SU-DHL-6 (cell line): ENCODE data around the gene CARHSP1.

Experiments
- H2AFZ ChIP-seq: fragments of 200-600 bp; sonication (generic); 2 replicates; pipeline ENCODE4 v1.6.1; 2014; ENCODE audit warnings: low read depth, mild to moderate bottlenecking, moderate library complexity, mixed read lengths, antibody characterized with exemption, low read length; ENCODE audit not compliant: severe bottlenecking
- H3F3A ChIP-seq: fragments of 200-600 bp; shearing (Covaris generic); 2 replicates; pipeline ENCODE4 v1.6.0; 2016; ENCODE audit warnings: antibody characterized with exemption, mild to moderate bottlenecking; ENCODE audit not compliant: insufficient read depth
- H3K27ac ChIP-seq: fragments of 200-600 bp; sonication (generic); 2 replicates; pipeline ENCODE4 v1.5.1; 2016; ENCODE audit warnings: low read depth, mild to moderate bottlenecking, low read length, moderate library complexity, mixed read lengths
- H3K27me3 ChIP-seq: fragments of 200-600 bp; sonication (generic), shearing (Covaris generic); 2 replicates; pipeline ENCODE4 v1.6.0; 2014; ENCODE audit warnings: mild to moderate bottlenecking, low read length
- H3K36me3 ChIP-seq: fragments of 200-600 bp; sonication (generic); 2 replicates; pipeline ENCODE4 v1.6.1; 2014; ENCODE audit warnings: mild to moderate bottlenecking, low read length, mixed read lengths
- H3K4me2 ChIP-seq: fragments of 300-600, 200-600 bp; shearing (Covaris generic), sonication (generic); 2 replicates; pipeline ENCODE4 v1.6.0; 2014; ENCODE audit warnings: low read length, low read depth, mild to moderate bottlenecking; ENCODE audit not compliant: poor library complexity, severe bottlenecking
- H3K4me3 ChIP-seq: fragments of 200-600 bp; sonication (generic); 2 replicates; pipeline ENCODE4 v1.5.1; 2014; ENCODE audit warnings: antibody characterized with exemption, low read length, mild to moderate bottlenecking, mixed read lengths; ENCODE audit not compliant: insufficient read depth, poor library complexity, severe bottlenecking
- H3K79me2 ChIP-seq: fragments of 200-600 bp; sonication (generic); 2 replicates; pipeline ENCODE4 v1.6.1; 2014; ENCODE audit warnings: mild to moderate bottlenecking, low read length, moderate library complexity; ENCODE audit not compliant: insufficient read depth
- H3K9ac ChIP-seq: fragments of 200-600 bp; sonication (generic); 2 replicates; pipeline ENCODE4 v1.7.0; 2014; ENCODE audit warnings: mild to moderate bottlenecking, low read length
- H3K9me2 ChIP-seq: fragments of 200-600 bp; sonication (generic); replicated peaks from 2 replicates; pipeline ENCODE4 v1.6.1; 2014; ENCODE audit warnings: low read length; ENCODE audit not compliant: insufficient read depth
- H3K9me3 ChIP-seq: fragments of 200-600 bp; sonication (generic); 2 replicates; pipeline ENCODE4 v1.6.1; 2014; ENCODE audit warnings: low read length, mixed read lengths; ENCODE audit not compliant: insufficient read depth
- H4K20me1 ChIP-seq: fragments of 200-600 bp; sonication (generic); 2 replicates; pipeline ENCODE4 v1.6.1; 2014; ENCODE audit warnings: low read depth, mild to moderate bottlenecking, antibody characterized with exemption, low read length, moderate library complexity, mixed read lengths
- EZH2phosphoT487 ChIP-seq: fragments of 200-600 bp; sonication (generic), shearing (Covaris generic); conservative IDR thresholded peaks from 2 replicates; pipeline ENCODE4 v1.6.1; 2018; ENCODE audit warnings: mild to moderate bottlenecking, antibody characterized with exemption, low read length, moderate library complexity, mixed read lengths
- TF ChIP-seq, protein P1 (sequence below): fragments of 200-600 bp; sonication (generic); IDR thresholded peaks from one replicate; pipeline ENCODE4 v1.5.1; 2017; ENCODE audit warnings: antibody characterized with exemption, mild to moderate bottlenecking, low read length, moderate library complexity; ENCODE audit not compliant: insufficient read depth, poor library complexity, severe bottlenecking

CARHSP1 gene

DNA sequence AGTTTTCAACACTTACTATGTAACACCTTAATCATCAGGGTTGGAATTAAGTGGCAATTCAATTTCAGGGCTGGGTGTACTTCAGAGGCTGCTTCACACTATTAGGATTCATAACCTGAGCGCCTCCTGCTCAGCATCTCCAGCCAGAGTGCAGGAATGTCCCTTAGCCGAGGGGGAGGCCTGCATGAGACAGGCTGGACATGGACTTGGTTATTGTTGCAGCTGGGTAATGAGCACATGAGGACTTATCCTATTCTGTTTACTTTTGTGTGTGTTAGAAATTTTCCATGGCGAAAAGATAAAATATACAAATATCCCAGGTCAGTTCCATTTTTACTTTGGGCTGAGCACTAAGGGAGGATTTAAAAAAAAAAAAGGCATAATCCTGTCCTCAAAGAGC is 60.8 kb downstream of the CARHSP1 start:
- Histone ChIP-seq H3K9me2 (no peaks in the 10 kb centered on the region), H3K27ac (no peak overlapping the region), H3K9ac (no peak overlapping the region), H3K36me3 (peaks cover 54% of the 10 kb centered on the region), H3K9me3 (no peaks in the 10 kb centered on the region), H3K4me3 (no peak overlapping the region), H3K27me3 (no peaks in the 10 kb centered on the region), H3K79me2 (peaks cover 31% of the 10 kb centered on the region), H3K4me2 (no peak overlapping the region), H4K20me1 (peaks cover 4% of the 10 kb centered on the region; the same call in 1 of the 2 replicates), H2AFZ (no peak overlapping the region), H3F3A (no peaks in the 10 kb centered on the region)
- TF ChIP-seq, protein P1, sequence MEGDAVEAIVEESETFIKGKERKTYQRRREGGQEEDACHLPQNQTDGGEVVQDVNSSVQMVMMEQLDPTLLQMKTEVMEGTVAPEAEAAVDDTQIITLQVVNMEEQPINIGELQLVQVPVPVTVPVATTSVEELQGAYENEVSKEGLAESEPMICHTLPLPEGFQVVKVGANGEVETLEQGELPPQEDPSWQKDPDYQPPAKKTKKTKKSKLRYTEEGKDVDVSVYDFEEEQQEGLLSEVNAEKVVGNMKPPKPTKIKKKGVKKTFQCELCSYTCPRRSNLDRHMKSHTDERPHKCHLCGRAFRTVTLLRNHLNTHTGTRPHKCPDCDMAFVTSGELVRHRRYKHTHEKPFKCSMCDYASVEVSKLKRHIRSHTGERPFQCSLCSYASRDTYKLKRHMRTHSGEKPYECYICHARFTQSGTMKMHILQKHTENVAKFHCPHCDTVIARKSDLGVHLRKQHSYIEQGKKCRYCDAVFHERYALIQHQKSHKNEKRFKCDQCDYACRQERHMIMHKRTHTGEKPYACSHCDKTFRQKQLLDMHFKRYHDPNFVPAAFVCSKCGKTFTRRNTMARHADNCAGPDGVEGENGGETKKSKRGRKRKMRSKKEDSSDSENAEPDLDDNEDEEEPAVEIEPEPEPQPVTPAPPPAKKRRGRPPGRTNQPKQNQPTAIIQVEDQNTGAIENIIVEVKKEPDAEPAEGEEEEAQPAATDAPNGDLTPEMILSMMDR: no peak
- TF ChIP-seq EZH2phosphoT487: no peak

DNA sequence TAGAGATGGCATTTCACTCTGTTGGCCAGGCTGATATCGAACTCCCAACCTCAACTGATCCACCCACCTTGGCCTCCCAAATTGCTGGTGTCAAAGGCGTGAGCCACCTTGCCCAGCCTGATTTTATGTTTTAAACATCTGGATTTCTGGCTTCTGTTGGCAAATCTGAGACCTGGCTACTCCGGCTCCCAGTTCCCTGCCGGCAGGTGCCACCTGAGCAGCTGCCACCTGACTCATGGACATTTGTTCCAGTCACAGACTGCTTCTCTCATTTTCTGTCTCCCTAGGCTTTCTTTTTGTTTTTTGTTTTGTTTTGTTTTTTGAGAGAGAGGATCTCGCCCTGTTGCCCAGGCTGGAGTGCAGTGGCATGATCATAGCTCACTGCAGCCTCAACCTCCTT is 61.6 kb downstream of the CARHSP1 start:
- H2AFZ ChIP-seq: no peak overlapping the region

DNA sequence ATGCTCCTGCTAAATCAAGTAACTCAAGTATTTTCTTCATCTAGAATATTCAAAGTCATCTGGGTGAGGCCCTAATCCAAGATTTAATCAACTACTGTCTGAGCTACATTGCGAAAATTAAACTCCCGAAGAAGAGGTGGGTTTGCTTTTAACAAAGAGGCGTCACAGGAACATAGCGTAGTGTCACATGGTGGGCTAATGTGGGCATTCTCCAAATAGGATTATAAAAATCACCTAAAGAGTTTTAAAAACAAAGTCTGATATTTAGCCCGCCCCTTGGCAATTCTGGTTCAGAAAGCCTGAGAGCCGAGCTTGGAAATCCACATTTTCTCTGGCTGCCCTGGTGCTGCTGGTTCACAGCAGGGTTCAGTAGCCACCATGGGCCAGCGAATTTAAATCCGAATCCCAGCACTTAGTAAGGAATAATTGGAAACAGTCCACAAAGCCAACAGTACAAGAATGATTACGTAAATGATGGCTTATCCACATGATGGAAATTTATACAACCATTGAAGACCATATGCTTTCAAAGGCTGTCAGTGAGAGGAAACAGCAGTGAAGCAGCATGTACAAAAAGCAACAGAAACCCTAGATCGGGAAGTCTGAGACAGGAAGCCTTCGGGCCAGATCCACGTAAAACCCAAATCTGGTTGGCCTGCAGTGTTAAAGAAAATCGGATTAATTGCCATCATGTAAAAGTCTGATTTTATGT is 62.4 kb downstream of the CARHSP1 start:
- H3K4me2 ChIP-seq: no peak overlapping the region
- H3K9me2 ChIP-seq: no peaks in the 10 kb centered on the region
- H3K79me2 ChIP-seq: peaks cover 46% of the 10 kb centered on the region
- no peaks in the 10 kb centered on the region for H3K27me3 ChIP-seq
- no peaks in the 10 kb centered on the region for H3F3A ChIP-seq
- H3K36me3 ChIP-seq: peaks cover 50% of the 10 kb centered on the region
- no peaks in the 10 kb centered on the region for H3K9me3 ChIP-seq
- H3K9ac ChIP-seq: no peak overlapping the region
- H4K20me1 ChIP-seq: peaks cover 5% of the 10 kb centered on the region; the same call in 1 of the 2 replicates
- TF ChIP-seq, protein P1: no peak
- no peak for TF ChIP-seq EZH2phosphoT487
- no peak overlapping the region for H2AFZ ChIP-seq
- H3K4me3 ChIP-seq: no peak overlapping the region
- H3K27ac ChIP-seq: no peak overlapping the region

More for the DNA sequence above, 61.6 kb downstream of the CARHSP1 start:
- Histone ChIP-seq H3K79me2 (peaks cover 38% of the 10 kb centered on the region), H3K9me3 (no peaks in the 10 kb centered on the region), H3K4me3 (no peak overlapping the region), H3K9ac (no peak overlapping the region), H3K9me2 (no peaks in the 10 kb centered on the region), H3K4me2 (no peak overlapping the region), H3K27ac (no peak overlapping the region), H3K36me3 (peaks cover 50% of the 10 kb centered on the region), H4K20me1 (peaks cover 5% of the 10 kb centered on the region; the same call in 1 of the 2 replicates), H3K27me3 (no peaks in the 10 kb centered on the region), H3F3A (no peaks in the 10 kb centered on the region)
- TF ChIP-seq, protein P1: no peak
- TF ChIP-seq EZH2phosphoT487: no peak
